ENCODE measurements around the gene TRAPPC2. TPM values are rescaled to one million over a fixed set of nuclear protein-coding genes. Genes with fewer than 3 reads are reported as not detected.

The TRAPPC2 gene
- total and polyA plus RNA-seq, 4 donors, result 3.1 to 12.3 (median 8.8) TPM

GRCh38 chrX:13700380-13700779 lies 34.0 kb downstream of the TRAPPC2 start:
- TF ChIP-seq RAD21 (IDR thresholded peaks at IDR 0.05) (no peak), FOXA2 (IDR thresholded peaks at IDR 0.05) (no peak), NR2F2 (IDR thresholded peaks at IDR 0.05) (no peak)

GRCh38 chrX:13699183-13699826 lies 35.1 kb downstream of the TRAPPC2 start:
- Histone ChIP-seq H3K9me3 (ENCODE audit: control insufficient read depth in 4 of 4, low read length in 3 of 4) (no peaks in the 10 kb centered on the region), H3K4me1 (ENCODE audit: control insufficient read depth in 4 of 4, insufficient read depth in 4 of 4, low read length in 3 of 4) (peaks cover 0 to 2% (median under 1%) of the 10 kb centered on the region in 4 donors), H3K27ac (ENCODE audit: low read depth in 1 of 2, low read length in 2 of 2) (no peak overlapping the region), H3K27me3 (ENCODE audit: control insufficient read depth in 4 of 4, insufficient read depth in 4 of 4, low read length in 3 of 4) (no peaks in the 10 kb centered on the region), H3K36me3 (ENCODE audit: control insufficient read depth in 4 of 4, insufficient read depth in 3 of 4, low read depth in 1 of 4, low read length in 3 of 4) (no peaks in the 10 kb centered on the region), H3K4me3 (ENCODE audit: low read depth in 1 of 3, low read length in 3 of 3) (no peak overlapping the region), H3K9ac (ENCODE audit: low read depth in 1 of 2, low read length in 2 of 2) (no peak overlapping the region)
- DNase-seq (ENCODE audit: low spot score), result no peak
- TF ChIP-seq RXRA (IDR thresholded peaks at IDR 0.05) (no peak), FOXA1 (IDR thresholded peaks at IDR 0.05) (no peak), HNF4A (conservative IDR thresholded peaks at IDR 0.05) (no peak), RAD21 (IDR thresholded peaks at IDR 0.05) (no peak), HNF4G (IDR thresholded peaks at IDR 0.05) (no peak), CTCF (IDR thresholded peaks at IDR 0.05; ENCODE audit: low read depth, low read length, missing input control) (no peak), SP1 (IDR thresholded peaks at IDR 0.05) (no peak), TAF1 (conservative IDR thresholded peaks at IDR 0.05) (no peak), GABPA (IDR thresholded peaks at IDR 0.05 in 1 of 2, conservative IDR thresholded peaks at IDR 0.05 in 1 of 2) (no peak), ZBTB33 (IDR thresholded peaks at IDR 0.05) (no peak), EGR1 (IDR thresholded peaks at IDR 0.05; ENCODE audit: low read depth in 2 of 2) (no peak), REST (IDR thresholded peaks at IDR 0.05) (no peak), JUND (IDR thresholded peaks at IDR 0.05) (no peak), ATF3 (IDR thresholded peaks at IDR 0.05) (no peak)
- WGBS, result 83% methylated on average over 7 of the region's 7 CpGs

More at GRCh38 chrX:13700380-13700779, 34.0 kb downstream of the TRAPPC2 start:
- Histone ChIP-seq H3K27ac (ENCODE audit: low read depth in 1 of 2, low read length in 2 of 2) (no peak overlapping the region), H3K4me3 (ENCODE audit: low read depth in 1 of 3, low read length in 3 of 3) (no peak overlapping the region), H3K27me3 (ENCODE audit: control insufficient read depth in 4 of 4, insufficient read depth in 4 of 4, low read length in 3 of 4) (no peaks in the 10 kb centered on the region), H3K9me3 (ENCODE audit: control insufficient read depth in 4 of 4, low read length in 3 of 4) (no peaks in the 10 kb centered on the region), H3K4me1 (ENCODE audit: control insufficient read depth in 4 of 4, insufficient read depth in 4 of 4, low read length in 3 of 4) (peaks cover 0 to 2% (median 0%) of the 10 kb centered on the region in 4 donors), H3K9ac (ENCODE audit: low read depth in 1 of 2, low read length in 2 of 2) (no peak overlapping the region), H3K36me3 (ENCODE audit: control insufficient read depth in 4 of 4, insufficient read depth in 3 of 4, low read depth in 1 of 4, low read length in 3 of 4) (no peaks in the 10 kb centered on the region)
- 58% methylated on average over 4 of the region's 4 CpGs for WGBS
- DNase-seq (ENCODE audit: low spot score), result no peak
